Naive B cell (primary cell): ENCODE measurements around the gene NPS. TPM values are rescaled to one million over a fixed set of nuclear protein-coding genes. Genes with fewer than 3 reads are reported as not detected.

Experiments
- ATAC-seq, 2 donors: fragments of 150-1000 bp; cut with Tn5 transposase; 2 replicates each; pipeline ENCODE4 v1.10.0; 2021; ENCODE audit warnings: low read depth in 2 of 2, mild to moderate bottlenecking in 2 of 2, moderate library complexity in 2 of 2
- DNase-seq: peaks from one replicate; pipeline ENCODE4 v3.0.0; 2022
- H3K27ac Mint-ChIP-seq, 6 donors: one replicate each; pipeline ENCODE4 v1.8.0; 2020 to 2022; ENCODE audit warnings: mild to moderate bottlenecking in 6 of 6, mixed read lengths in 6 of 6, moderate library complexity in 5 of 6, inconsistent platforms in 2 of 6
- H3K27me3 Mint-ChIP-seq, 3 donors: one replicate each; pipeline ENCODE4 v1.8.0; 2021 to 2022; ENCODE audit warnings: mixed read lengths in 3 of 3, mild to moderate bottlenecking in 1 of 3
- H3K36me3 Mint-ChIP-seq, 2 donors: one replicate each; pipeline ENCODE4 v1.8.0; 2020 to 2022; ENCODE audit warnings: mixed read lengths in 2 of 2, inconsistent platforms in 1 of 2, mild to moderate bottlenecking in 1 of 2
- H3K4me1 Mint-ChIP-seq, 3 donors: one replicate each; pipeline ENCODE4 v1.8.0; 2020 to 2022; ENCODE audit warnings: mixed read lengths in 3 of 3, inconsistent platforms in 1 of 3, mild to moderate bottlenecking in 1 of 3, moderate library complexity in 1 of 3
- H3K4me3 Mint-ChIP-seq, 8 donors: one replicate each; pipeline ENCODE4 v1.8.0; 2020 to 2022; ENCODE audit warnings: mild to moderate bottlenecking in 8 of 8, mixed read lengths in 8 of 8, moderate library complexity in 8 of 8, inconsistent platforms in 2 of 8
- H3K9me3 Mint-ChIP-seq, 7 donors: one replicate each; pipeline ENCODE4 v1.8.0; 2020 to 2022; ENCODE audit warnings: mixed read lengths in 7 of 7, mild to moderate bottlenecking in 5 of 7, inconsistent platforms in 2 of 7, moderate library complexity in 1 of 7
- polyA plus RNA-seq, 6 donors: library from polyadenylated mRNA; unstranded; fragments of 300-500 nt; fragmentation: Illumina TruSeq; gene quantifications; one replicate each; pipeline ENCODE4 v1.2.3, GENCODE V29; 2021; ENCODE audit warnings: low read depth in 6 of 6

Gene NPS
- polyA plus RNA-seq, 6 donors from 2014 or later = not detected

DNA sequence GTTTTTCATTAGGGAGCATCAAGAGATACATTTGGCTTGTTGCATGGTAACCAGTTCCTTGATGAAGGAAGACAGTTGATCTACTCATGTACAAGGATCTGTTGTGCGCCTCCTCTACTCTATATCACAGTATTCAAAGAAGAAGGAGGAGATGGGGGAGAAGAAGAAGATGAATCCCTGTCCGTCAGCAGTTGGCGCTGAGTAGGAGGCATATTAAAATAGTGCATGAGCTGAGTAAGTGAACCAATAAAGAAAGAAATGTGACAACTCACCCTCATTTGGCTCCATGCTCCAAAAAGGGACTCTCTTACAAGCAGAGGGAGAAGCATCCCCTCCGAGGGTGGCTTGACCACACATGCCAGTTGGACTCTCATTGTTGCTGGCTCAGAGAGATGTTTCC lies 20.1 kb downstream of the NPS start:
- ATAC-seq (no peak), DNase-seq (no peak)
- H3K27ac Mint-ChIP-seq = no peak overlapping the region
- H3K9me3 Mint-ChIP-seq = peaks cover 9 to 16% (median 13%) of the 10 kb centered on the region in 7 donors
- H3K4me3 Mint-ChIP-seq = no peak overlapping the region
- H3K36me3 Mint-ChIP-seq = peaks cover 0 to 14% of the 10 kb centered on the region in 2 donors
- H3K27me3 Mint-ChIP-seq = peaks cover 0 to 25% (median 25%) of the 10 kb centered on the region in 3 donors
- H3K4me1 Mint-ChIP-seq = no peaks in the 10 kb centered on the region

DNA sequence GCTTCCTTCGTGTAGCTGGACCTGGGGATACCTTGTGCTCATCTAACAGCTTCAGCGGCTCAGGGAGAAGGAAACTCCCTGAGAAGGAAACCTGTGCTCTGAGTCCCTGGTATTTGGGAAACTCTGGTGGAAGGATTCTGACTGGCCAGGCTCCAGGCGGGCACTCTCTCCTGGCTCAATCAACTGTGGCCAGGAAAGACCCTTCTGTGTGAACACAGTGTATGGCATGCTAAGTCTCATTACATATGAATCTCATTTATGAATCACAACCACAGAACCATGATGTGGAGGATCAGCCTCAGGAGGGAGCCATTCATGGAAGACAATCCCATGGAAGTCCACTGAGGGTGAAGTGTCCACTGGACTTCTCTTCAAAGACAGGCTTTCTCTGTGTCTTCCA lies 20.9 kb downstream of the NPS start:
- DNase-seq (no peak), ATAC-seq (no peak)
- no peak overlapping the region for H3K4me3 Mint-ChIP-seq
- H3K36me3 Mint-ChIP-seq = peaks cover 0 to 14% of the 10 kb centered on the region in 2 donors
- H3K9me3 Mint-ChIP-seq = peaks cover 9 to 16% (median 13%) of the 10 kb centered on the region in 7 donors
- no peak overlapping the region for H3K27ac Mint-ChIP-seq
- no peaks in the 10 kb centered on the region for H3K4me1 Mint-ChIP-seq
- H3K27me3 Mint-ChIP-seq = peaks cover 0 to 25% (median 20%) of the 10 kb centered on the region in 3 donors

DNA sequence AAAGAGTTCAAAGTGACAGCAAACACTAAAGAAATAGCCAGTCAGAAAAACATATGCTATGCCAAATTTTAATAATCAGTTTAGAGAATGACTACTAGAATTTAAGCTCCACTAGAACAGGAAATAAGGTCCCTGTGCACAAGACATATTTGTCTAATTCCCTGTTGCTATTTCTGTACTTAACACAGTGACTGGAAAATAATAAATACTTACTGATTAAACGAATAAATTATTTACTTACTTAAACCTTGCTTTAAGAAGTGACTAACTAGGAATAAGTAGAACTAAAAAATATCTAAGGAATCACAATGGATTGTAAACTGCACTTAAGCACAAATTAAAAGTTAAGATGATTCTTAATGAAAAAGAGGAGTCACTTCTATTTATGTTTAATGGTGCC lies 22.3 kb downstream of the NPS start:
- Mint-ChIP-seq H3K36me3 (peaks cover 0 to 14% of the 10 kb centered on the region in 2 donors), H3K4me1 (no peaks in the 10 kb centered on the region), H3K27ac (no peak overlapping the region), H3K4me3 (no peak overlapping the region), H3K27me3 (peaks cover 0 to 24% (median 14%) of the 10 kb centered on the region in 3 donors), H3K9me3 (peaks cover 11 to 21% (median 13%) of the 10 kb centered on the region in 7 donors)
- DNase-seq (no peak), ATAC-seq (no peak)

DNA sequence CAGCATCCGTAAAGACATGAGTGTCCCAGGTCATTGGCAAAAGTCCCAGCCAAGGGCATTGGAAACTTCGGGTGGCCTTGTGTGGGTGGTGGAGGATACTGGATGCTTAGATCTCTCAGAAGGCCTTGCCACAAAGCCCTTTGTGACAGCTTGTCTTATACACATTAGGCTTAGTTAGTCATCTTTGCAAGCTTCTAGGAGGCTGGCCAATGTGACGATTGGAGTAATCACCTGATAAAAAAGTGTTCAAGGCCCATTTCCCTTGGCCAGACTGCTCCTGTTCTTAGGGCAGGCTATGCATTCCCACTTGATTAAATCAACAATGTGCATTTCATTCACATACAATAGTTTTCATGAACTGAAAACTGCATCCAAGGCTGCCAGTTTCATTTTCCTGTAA lies 26.9 kb downstream of the NPS start:
- no peak overlapping the region for H3K27ac Mint-ChIP-seq
- no peaks in the 10 kb centered on the region for H3K4me1 Mint-ChIP-seq
- H3K4me3 Mint-ChIP-seq = no peak overlapping the region
- H3K27me3 Mint-ChIP-seq = peaks cover 0 to 41% (median 7%) of the 10 kb centered on the region in 3 donors
- DNase-seq (no peak), ATAC-seq (no peak)
- peaks cover 13 to 21% (median 14%) of the 10 kb centered on the region in 7 donors for H3K9me3 Mint-ChIP-seq
- H3K36me3 Mint-ChIP-seq = peaks cover 0 to 14% of the 10 kb centered on the region in 2 donors

DNA sequence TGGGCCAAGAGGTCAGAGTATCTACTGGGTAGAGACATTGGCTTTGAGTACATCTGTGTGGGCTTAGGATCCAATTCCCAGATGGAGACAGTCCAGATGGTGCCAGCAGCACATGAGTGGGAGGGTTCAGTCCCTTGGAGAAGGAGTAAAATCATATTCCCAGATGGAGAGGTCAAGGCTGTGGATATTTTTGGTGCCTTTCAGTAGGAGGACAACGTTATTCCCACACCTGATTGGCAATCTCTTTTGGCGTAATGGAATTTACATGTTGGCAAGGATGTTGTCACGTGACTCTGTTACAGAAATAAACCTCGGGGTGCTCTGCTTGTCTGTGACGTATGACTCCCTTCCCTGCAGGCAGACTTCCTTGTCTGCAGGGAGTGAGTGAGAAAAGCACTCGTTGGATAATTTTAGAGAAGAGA lies 27.6 kb downstream of the NPS start:
- DNase-seq (no peak), ATAC-seq (no peak)
- peaks cover 13 to 21% (median 14%) of the 10 kb centered on the region in 7 donors for H3K9me3 Mint-ChIP-seq
- H3K27me3 Mint-ChIP-seq = peaks cover 0 to 41% (median 7%) of the 10 kb centered on the region in 3 donors
- no peak overlapping the region for H3K4me3 Mint-ChIP-seq
- H3K36me3 Mint-ChIP-seq = peaks cover 0 to 14% of the 10 kb centered on the region in 2 donors
- H3K27ac Mint-ChIP-seq = no peak overlapping the region
- no peaks in the 10 kb centered on the region for H3K4me1 Mint-ChIP-seq

DNA sequence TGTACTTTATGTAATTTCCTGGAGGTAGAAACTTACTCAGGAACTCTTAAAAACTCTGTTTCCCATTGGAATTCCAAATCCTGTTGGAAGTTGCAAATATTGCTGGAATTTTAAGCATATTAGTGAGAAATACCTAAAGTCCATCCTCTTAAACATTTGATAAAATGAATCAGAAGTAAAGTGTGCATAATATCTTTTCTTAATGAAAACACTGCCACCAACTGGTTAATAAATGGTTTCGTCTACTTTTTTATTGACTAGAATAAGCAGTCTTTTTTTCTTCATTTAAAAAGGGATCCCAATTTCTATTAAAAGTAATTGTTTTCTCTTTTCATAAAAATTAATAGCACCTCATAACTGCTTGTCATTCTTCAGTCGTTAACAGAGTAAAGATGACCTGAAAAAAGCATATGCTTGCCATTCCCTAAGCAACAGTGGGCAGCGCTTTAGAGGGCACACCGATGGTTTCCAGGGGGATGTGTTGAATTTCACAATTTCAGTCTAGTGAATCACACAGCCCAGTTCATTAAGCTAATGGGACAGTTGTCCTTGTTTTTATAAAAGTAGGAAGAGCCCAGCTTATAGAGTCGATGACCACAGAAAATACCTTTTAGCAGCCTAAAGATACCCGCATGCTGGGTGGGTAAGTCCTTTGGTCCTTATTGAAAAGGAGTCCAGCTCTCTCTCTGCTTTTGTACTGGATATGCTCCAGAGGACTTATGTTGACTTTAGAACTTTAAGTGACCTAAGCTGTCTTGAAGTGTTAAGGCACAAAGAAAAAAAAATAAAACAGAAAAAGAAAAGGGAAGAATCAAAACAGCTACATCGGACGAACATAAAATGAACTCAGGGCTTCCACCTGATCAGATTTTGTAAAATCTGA lies 28.5 kb downstream of the NPS start:
- DNase-seq = no peak
- peaks cover 0 to 41% (median 11%) of the 10 kb centered on the region in 3 donors for H3K27me3 Mint-ChIP-seq
- H3K9me3 Mint-ChIP-seq = peaks cover 11 to 20% (median 13%) of the 10 kb centered on the region in 7 donors
- no peak overlapping the region for H3K4me3 Mint-ChIP-seq
- no peak for ATAC-seq
- H3K4me1 Mint-ChIP-seq = no peaks in the 10 kb centered on the region
- peaks cover 0 to 13% of the 10 kb centered on the region in 2 donors for H3K36me3 Mint-ChIP-seq
- H3K27ac Mint-ChIP-seq = no peak overlapping the region

DNA sequence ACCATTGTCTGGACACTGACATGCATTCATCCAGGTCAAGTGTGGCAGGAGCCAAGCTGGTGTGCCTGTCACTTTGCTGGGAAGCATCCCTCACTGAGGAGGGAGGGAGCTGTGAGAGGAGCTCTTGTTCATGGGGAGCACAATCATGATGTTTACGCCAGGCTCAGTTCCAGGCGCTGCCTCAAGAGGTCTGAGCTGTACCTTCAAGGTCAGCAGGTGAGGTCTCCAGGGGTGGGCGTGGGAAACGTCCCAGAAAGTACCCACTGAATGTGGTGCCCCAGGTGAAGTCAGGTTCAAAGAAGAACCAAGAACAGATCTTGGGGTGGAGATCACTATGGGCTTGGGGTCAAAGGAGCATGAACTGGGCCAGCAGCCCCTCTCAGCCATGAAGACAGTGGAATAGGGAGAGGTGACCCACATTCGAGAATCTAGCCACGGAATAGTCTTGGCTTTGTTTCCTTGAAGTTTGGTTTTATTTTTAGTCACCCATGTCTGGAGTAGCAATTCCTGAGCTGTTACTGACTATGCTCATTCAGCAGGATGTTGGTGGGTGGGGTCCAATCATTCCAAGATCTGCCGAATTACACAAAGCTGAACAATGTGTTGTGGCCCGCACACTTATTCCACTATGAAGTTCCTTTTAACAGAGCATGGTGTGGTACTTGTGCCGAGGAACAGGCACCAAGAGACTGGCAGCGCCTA lies 29.3 kb downstream of the NPS start:
- Mint-ChIP-seq H3K27me3 (peaks cover 0 to 33% (median 11%) of the 10 kb centered on the region in 3 donors), H3K27ac (no peak overlapping the region), H3K4me3 (no peak overlapping the region), H3K36me3 (peaks cover 0 to 5% of the 10 kb centered on the region in 2 donors), H3K4me1 (no peaks in the 10 kb centered on the region), H3K9me3 (peaks cover 4 to 13% (median 8%) of the 10 kb centered on the region in 7 donors)
- ATAC-seq (no peak), DNase-seq (no peak)

DNA sequence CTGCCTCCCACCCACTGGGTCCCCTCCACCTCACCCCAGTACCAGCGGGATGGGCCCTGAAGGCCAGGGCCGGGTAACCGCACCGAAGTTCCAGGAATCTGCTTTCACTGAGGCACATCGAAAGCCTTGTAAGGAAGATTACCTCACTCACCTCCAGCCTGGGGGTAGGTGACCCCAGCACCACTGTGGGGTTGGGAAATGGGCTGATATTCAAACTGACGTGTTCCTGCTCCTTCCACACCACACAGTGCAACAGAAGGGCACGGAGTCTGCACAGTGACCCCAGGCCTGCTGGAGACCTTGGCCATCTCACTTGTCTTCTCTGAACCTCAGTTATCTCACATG lies 29.8 kb downstream of the NPS start:
- Mint-ChIP-seq H3K4me3 (no peak overlapping the region), H3K27me3 (peaks cover 0 to 29% (median 8%) of the 10 kb centered on the region in 3 donors), H3K36me3 (no peaks in the 10 kb centered on the region), H3K9me3 (peaks cover 0 to 9% (median 4%) of the 10 kb centered on the region in 7 donors), H3K27ac (no peak overlapping the region), H3K4me1 (no peaks in the 10 kb centered on the region)
- DNase-seq (no peak), ATAC-seq (no peak)

DNA sequence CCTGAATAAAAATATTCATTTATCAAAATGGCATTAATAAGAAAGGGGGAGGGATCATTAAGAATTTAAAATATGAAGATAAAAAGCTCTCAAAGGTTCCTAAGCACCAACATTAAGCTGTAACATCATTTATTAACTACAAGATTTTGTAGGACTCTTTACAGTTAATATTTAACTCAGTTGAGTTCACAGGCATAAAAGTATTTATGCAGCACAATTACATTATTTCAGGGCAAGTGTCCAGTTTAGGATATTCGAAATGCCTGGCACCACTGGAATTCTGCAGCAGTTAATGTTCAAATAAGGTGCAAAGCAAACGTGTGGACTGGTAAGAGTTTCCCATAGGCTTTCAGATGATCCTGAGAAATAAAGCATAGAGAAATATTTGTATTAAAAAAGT lies 30.5 kb downstream of the NPS start:
- Mint-ChIP-seq H3K4me1 (no peaks in the 10 kb centered on the region), H3K4me3 (no peak overlapping the region), H3K27ac (no peak overlapping the region), H3K9me3 (peaks cover 0 to 5% (median 2%) of the 10 kb centered on the region in 7 donors), H3K36me3 (no peaks in the 10 kb centered on the region), H3K27me3 (peaks cover 0 to 24% (median 8%) of the 10 kb centered on the region in 3 donors)
- DNase-seq (no peak), ATAC-seq (no peak)

DNA sequence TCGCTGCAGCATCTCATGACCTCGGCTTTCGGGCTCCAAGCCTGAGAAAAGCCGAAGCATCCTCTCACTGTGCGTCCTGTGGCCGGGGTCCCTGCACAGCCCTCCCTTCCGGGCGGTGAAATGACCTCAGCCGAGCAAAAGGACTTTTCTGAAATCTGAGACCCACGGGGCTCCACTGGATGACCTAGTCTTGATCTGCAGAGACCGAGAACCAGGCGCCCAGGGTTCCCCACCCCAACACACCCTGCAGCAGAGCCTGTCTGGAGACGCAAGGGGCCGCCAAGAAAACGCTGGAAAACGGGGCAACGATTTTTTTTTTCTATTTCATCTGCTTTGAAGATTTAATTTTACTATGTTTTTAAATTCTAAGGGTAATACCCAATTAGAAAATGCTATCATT lies 31.7 kb downstream of the NPS start:
- Mint-ChIP-seq H3K9me3 (peaks cover 0 to 4% (median 2%) of the 10 kb centered on the region in 7 donors), H3K27me3 (peaks cover 0 to 18% (median 8%) of the 10 kb centered on the region in 3 donors), H3K4me1 (no peaks in the 10 kb centered on the region), H3K36me3 (no peaks in the 10 kb centered on the region), H3K27ac (no peak overlapping the region), H3K4me3 (no peak overlapping the region)
- DNase-seq = no peak
- no peak for ATAC-seq

DNA sequence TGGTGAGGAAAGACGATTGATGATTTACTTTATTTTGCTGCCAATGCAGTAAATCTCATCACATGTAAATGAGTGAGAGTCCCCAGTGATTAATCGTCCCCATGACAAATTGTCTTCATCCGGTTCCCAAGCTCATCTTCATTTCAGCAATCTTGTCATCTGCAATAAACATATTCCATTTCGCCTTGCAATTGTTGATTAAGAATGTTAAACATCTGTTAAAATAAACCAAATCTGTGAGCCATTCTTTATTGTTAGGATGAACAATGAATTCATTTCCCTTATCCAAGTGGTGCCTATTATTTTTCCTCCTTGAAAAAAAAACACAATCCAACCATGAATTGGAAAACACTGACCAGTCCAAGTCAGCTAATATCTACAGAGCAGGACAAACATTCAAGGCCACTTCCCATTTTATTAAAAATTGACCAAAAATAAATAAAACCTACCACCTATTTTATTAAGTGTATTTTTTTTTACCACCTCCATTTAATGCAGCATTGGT lies 36.5 kb downstream of the NPS start:
- Mint-ChIP-seq H3K27me3 (peaks cover 5 to 14% (median 7%) of the 10 kb centered on the region in 3 donors), H3K36me3 (no peaks in the 10 kb centered on the region), H3K9me3 (peaks cover 5 to 29% (median 8%) of the 10 kb centered on the region in 7 donors), H3K27ac (no peak overlapping the region), H3K4me1 (no peaks in the 10 kb centered on the region), H3K4me3 (no peak overlapping the region)
- ATAC-seq = no peak
- DNase-seq = no peak

DNA sequence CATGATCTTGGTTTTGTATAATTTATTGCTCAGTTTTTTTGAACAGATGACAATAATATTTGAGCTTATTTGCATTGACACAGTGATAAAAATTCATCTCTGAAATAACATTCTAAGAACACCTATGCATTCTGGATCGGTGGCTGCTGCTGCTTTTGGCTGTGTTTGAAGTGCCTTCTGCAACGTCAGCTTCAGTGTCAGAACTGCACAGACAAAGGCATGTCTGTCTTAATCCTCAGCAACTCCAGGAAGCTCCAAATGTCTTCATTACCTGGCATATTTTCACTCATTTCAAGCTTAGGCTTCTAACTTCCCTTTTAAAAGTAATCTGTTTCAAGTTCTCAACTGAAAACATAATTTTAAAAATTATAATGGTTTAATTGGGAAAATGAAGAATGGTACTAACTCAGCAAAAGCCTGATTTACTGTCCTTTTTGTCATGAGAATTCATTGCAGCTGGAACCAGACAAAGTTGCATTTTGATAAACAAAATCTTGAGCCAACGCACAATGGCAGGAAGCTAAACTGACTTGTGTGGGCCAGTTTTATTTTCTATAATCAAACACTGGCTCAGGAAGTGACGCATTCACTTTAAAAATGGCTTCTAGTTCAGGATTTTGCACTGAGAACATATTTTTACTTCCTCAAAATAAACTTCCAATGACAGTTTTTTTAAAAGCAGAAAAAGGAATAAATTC lies 38.7 kb downstream of the NPS start:
- H3K9me3 Mint-ChIP-seq = peaks cover 7 to 29% (median 10%) of the 10 kb centered on the region in 7 donors
- H3K4me3 Mint-ChIP-seq = no peak overlapping the region
- DNase-seq (no peak), ATAC-seq (no peak)
- H3K27ac Mint-ChIP-seq = no peak overlapping the region
- H3K27me3 Mint-ChIP-seq = peaks cover 5 to 23% (median 13%) of the 10 kb centered on the region in 3 donors
- no peaks in the 10 kb centered on the region for H3K4me1 Mint-ChIP-seq
- H3K36me3 Mint-ChIP-seq = no peaks in the 10 kb centered on the region

DNA sequence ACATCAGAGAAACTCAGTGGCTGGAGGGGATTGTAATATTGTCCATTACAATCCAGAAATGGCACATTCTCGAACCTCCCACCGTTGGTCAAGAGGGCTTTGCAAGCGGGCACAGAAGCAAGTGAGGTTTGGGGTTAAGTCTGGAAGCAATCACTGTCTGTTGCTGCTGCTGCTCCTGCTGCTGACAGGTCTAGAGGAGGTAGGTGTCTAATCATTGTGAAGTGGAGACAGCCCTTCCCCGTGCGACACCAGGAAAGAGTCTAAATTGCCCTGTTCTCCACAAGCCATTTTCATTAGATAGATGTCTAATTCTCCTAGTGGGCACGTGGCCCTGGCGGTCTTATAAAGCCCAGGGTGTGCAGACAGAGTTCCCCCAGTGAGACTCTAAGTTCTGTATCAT lies 43.5 kb downstream of the NPS start:
- Mint-ChIP-seq H3K27me3 (peaks cover 10 to 16% (median 12%) of the 10 kb centered on the region in 3 donors), H3K27ac (no peak overlapping the region)
- ATAC-seq = no peak

More for the DNA sequence above, 43.5 kb downstream of the NPS start:
- no peak overlapping the region for H3K4me3 Mint-ChIP-seq
- DNase-seq = no peak
- H3K4me1 Mint-ChIP-seq = no peaks in the 10 kb centered on the region
- H3K9me3 Mint-ChIP-seq = peaks cover 2 to 15% (median 8%) of the 10 kb centered on the region in 7 donors
- H3K36me3 Mint-ChIP-seq = no peaks in the 10 kb centered on the region
